CD4-positive, alpha-beta T cell treated with Interleukin-15 for 1 hour (primary cell): ENCODE results near the gene CD22.
"Not testable (repeated sequence)": the region's sequence is repeated elsewhere in the genome, so short reads cannot be mapped to it uniquely, and the experiment has no call there.

Experiments
- DNase-seq: peaks from one replicate; pipeline ENCODE4 v3.0.0-alpha.2; 2020

Gene CD22

DNA sequence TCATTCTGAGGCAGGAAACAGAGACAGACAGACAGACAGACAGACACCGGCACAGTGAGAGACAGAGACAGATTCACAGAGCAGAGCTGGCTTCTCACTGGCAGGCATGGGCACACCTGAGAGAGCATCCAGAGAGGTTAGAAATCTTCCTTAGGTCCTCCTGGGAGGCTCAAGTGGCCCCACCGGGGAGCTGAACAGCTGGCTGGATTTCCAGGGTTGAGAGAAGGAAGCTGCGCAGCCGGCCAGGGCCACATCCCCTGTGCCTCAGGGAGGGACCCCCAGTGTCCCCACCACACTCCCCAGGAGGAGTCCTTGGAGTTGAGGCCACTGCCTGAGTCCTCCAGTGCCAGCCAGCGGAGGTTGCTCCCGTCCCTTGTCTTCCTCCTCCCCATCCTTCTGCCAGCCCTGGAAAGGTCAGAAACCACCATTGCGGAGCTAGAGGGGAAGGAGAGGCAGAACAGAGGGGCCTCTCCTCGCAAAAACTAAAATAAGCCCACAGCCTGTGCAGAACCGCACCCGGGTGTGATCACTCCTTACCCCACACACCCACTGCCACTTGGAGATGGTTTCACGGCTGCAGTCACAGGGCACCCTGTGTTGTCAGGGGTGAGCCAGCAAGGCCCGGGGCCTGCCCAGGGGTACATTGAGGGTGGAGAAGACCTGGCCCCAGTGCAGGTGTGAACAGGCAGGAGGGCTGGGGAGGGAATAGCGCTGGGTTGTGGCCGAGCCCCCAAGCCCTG is 33.4 kb downstream of the CD22 start:
- no peak for DNase-seq

DNA sequence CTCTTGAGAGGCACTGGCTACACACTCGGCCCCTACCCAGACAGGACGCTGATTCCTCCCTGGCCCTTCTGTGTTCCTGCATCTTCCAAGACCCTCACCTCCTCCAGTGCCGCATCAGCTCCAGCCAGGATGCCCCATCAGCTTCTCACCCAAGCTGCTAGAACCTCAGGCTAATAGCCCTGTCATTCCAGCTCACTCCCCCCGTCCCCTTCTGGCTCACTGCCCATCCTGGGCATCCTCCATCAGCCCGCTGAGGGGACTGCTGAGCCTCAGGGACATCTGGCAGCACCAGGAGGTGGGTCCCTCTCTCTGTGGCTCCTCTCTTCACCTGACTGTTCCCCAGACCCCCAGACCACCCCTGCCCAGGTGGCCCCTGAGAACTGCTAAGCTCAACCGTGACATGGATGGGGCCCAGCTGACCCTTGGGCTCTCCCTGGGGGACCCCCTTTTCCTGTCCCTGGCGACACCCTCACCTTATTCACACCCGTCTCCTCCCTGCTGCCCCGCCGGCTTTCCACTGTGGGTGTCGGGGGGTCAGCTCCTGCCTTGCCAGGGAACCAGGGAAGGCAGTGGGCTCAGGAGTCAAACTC is 34.1 kb downstream of the CD22 start:
- no peak for DNase-seq

DNA sequence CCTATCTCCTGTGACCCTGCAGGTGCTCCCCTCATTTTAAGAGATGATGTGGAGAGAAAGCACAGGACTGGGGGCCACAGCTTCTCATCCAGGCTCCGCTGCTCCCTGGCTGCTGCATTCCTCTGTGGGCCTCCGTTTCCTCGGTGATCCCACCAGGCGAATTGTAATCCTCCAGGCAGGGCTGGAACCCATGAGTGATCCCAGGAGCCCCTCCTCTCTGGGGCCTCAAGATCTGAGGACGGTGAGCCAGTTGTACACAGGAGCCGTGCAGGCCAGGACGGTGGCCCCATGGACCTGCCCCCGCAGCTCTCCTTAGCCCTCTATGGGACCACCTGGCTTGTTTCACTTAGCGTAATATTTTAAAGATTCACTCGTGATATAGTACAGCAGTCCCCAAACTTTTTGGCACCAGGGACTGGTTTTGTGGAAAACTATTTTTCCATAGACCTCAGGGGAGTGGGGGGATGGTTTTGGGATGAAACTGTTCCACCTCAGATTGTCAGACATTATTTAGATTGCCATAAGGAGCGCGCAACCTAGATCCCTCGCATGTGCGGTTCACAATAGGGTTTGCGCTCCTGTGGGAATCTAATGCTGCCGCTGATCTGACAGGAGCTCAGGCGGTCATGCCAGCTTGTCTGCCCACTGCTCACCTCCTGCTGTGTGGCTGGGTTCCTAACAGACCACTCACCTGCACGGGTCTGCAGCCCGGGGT is 34.9 kb downstream of the CD22 start:
- DNase-seq: no peak

DNA sequence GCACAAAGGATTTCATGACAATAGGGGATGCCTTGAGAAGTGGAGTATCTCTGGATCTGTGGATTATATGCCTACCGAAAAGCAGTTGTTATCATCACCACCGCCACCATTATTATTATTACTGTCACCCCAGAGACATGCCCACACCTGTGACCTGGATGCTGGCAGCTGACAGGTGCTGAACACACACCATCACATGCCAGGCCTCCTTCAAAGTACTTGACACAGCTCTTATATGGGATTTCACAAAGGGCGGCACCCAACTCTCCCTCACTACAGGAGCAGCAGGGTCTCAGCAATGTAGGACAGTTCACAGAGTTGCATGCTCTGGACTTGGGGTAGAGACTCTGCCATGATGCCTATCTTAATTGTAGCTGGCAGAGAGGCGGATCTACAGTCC is 36.3 kb downstream of the CD22 start:
- DNase-seq: no peak

DNA sequence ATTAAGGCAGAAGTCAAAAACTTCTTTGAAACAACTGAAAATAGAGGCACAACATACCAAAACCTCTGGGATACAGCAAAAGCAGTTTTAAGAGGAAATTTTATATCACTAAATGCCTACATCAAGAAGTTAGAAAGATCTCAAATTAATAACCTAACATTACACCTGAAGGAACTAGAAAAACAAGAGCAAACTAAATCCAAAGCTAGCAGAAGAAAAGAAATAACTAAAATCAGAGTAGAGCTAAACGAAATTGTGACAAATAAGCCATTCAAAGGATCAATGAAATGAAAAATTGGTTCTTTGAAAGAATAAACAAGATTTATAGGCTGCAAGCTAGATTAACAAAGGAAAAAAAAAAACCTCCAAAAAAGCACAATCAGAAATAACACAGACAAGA is 39.4 kb downstream of the CD22 start:
- DNase-seq: no peak

DNA sequence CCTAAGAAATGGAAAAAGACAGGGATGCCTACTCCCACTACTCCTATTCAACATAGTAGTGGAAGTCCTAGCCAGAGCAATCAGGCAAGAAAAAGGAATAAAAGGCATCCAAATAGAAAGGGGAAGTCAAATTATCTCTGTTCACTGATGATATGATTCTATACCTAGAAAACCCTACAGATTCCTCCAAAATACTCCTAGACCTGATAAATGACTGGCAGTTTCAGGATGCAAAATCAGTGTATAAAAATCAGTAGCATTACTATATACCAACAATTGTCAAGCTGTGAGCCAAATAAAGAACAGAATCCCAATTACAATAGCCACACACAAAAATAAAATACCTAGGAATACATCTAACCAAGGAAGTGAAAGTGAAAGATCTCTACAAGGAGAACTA is 40.5 kb downstream of the CD22 start:
- DNase-seq: no peak

DNA sequence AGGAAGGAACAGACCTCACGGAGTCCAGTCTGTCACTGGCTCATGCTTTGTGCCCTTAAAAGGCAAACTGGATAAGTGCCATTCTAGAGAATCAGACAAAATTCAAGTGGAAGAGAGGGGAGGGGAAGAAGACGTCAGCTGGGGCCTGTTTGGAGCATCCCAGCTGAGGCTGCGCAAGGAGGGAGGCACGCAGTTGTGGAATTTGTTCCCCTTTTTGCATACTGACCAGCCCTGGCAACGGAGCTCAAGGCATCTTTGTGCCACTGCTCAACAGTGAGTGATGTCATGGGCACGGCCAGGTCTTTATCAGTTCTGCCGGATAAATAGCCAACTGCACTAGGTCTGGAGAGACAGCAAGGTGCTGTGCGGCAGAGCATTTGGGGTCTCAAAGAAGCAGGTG is 41.7 kb downstream of the CD22 start, which contains the start of gene GPR42:
Gene GPR42 (plus strand): TSS at position 347 of the 400 bp plus-strand sequence. CDS start 292 bp downstream, outside the sequence.
- DNase-seq: no peak

DNA sequence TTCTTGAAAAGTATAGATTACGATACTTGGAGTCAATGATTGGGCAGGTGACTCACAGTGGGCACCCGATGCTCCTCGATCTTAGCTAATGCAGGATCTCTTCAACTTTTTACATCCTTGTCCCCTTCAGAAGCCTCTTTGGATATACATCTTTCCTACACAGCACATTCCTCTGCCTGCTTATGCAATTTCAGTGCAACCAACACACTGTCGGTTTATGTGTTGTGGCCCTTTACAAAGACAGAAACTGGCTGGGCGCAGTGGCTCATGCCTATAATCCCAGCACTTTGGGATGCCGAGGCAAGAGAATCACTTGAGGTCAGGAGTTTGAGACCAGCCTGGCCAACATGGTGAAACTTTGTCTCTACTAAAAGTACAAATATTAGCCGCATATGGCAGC is 44.5 kb downstream of the CD22 start:
- no peak for DNase-seq

DNA sequence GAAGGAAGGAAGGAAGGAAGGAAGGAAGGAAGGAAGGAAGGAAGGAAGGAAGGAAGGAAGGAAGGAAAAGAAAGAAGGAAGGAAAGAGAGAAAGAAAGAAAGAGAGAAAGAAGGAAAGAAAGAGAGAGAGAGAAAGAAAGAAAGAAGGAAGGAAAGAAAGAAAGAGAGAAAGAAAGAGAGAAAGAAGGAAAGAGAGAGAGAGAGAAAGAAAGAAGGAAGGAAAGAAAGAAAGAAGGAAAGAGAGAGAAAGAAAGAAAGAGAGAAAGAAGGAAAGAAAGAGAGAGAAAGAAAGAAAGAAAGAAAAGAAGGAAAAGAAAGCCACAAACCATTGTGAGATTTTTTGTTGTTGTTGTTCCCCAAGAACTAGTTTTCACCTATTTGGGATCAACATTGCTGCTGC is 45.0 kb downstream of the CD22 start:
- not testable (repeated sequence) for DNase-seq

DNA sequence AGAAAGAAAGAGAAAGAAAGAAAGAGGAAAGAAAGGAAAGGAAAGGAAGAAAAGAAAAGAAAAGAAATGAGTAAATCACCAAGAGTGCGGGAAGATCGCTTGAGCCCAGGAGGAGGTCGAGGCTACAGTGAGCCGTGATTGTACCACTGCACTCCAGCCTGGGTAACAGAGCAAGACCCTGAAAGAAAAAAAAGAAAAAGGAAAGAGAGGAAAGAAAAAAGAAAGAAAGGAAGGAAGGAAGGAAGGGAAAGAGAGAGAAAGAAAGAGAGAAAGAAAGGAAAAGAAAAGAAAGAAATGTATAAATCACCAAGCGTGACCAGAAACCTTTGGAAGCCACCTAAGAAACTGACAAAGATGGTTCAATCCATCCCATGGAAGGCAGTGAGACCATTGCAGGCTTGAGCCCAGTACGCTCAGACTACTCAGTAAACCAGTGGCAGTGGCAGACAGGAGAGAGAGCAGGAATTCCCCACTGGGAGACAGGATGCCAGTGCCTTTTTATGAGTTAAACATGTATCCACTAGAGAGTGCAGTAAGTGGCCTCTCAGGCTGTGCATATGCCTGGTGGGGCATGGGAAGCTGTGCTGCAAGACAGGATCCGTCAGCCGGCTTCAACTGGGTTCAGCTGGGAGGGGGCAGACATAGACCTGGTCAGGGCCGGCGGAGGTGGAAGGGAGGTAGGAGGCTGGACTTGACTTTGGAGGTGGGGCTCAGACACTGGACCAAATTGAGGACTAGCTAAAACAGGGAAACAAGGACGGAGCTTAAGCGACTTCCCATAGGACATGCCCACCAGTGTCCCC is 46.7 kb downstream of the CD22 start:
- no peak for DNase-seq

DNA sequence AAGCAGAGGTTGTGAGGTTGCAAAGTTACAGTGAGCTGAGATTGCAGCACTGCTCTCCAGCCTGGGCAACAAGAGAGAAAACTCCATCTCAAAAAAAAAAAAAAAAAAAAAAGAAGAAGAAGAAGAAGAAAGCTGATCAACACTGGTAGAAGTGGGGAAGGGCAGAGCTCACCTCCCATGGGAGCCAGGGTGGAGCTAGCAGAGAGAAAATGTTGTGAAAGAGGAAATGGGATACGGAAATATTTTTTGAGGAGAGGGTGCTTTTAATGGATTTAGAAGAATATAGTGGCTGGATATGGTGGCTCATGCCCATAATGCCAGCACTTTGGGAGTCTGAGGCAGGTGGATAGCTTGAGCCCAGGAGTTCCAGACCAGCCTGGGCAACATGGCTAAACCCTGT is 48.7 kb downstream of the CD22 start:
- no peak for DNase-seq

DNA sequence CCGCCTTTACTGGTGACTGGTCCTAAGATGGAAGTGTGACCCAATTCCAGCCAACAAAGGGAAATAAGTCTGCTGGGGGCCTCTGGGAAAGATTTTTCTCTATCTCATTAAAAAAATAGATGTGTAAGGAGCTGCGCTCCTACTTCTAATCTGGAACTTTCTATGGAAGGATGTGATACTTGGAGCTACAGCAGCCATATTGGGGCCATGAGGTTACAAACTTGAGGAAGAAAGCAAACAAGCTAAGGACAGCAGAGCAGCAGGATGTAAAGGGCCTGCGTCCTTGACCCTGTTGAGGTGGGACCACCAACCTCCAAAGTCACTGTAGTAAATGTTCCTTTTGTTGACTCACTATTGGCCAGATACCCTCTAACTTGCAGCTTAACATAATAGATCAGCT is 49.4 kb downstream of the CD22 start:
- no peak for DNase-seq

DNA sequence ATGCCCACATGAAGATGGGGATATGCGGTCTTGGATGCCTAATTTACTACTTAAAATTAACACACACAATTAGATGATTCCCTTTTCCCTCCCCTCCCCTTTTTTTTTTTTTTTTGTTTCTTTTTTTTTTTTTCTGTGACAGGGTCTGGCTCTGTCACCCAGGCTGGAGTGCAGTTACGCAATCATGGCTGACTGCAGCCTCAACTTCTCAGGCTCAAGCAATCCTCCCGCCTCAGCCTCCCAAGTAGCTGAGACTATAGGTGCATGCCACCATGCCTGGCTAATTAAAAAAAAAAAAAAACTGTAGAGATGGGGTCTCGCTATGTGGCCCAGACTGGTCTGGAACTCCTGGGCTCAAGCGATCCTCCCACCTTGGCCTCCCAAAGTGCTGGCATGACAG is 50.6 kb downstream of the CD22 start:
- not testable (repeated sequence) for DNase-seq

DNA sequence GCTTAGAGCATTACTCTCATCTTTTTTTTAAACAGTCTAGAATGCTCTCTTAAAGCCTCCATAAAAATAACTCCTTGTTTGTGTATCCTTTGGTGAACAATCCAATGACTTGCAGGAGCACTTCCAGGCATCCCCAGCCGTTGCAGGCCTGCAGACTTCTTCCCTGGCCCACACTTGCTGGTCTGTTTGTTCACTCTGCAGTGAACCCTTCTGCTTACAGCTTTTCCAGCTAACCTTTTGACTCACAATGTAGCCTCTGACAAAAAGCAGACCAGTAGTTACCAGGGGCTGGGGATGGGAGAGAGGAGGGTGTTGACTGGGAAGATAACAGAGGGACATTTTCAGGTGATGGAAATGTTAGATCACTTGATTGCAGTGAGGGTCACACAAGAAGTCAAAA is 51.0 kb downstream of the CD22 start:
- no peak for DNase-seq

DNA sequence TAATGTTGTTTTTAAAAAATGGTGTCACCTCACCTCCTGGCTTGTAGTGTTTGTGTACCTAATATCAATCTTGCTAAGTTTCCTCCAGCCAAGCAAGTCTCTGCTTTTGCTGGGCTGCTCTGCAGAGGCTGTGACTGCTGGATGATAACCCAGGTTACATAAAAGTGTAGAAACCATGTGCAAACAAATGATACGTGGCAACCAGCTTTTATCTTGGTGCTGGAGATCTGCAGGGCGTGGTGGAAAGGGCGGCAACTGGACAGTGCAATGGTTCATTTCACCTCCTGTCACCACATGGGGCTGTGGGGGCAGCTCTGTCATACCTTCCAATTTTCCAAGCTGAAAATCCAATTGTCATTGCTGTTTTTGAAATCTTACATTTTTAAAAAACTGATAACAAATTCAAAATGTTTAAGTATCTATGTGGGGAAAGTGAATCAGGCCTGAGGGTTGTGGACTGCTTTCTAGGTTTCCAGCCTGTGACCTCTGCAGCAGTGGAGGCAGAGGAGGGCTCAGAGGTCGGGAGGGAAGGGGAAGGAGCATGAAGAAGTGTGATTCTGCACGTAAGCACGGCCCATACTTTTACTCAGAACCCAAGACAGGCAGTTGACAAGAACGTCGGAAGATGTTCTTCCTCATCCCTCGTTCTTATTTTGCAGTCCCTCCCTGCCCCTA is 51.6 kb downstream of the CD22 start:
- DNase-seq: no peak

DNA sequence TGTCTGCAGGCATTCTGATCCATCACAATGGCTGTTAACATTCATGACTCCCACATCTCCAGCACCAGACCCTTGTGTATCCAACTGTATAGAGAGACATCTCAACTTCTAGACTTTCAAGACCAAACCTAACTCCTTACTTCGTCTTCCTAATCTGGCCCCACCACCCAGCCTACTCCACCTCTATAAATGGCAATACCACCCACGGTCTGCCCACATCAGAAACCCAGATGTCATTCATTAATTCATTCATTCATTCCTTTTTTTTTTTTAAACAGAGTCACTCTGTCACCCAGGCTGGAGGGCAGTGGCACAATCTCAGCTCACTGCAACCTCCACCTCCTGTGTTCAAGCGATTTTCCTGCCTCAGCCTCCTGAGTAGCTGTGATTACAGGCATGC is 52.3 kb downstream of the CD22 start:
- no peak for DNase-seq

DNA sequence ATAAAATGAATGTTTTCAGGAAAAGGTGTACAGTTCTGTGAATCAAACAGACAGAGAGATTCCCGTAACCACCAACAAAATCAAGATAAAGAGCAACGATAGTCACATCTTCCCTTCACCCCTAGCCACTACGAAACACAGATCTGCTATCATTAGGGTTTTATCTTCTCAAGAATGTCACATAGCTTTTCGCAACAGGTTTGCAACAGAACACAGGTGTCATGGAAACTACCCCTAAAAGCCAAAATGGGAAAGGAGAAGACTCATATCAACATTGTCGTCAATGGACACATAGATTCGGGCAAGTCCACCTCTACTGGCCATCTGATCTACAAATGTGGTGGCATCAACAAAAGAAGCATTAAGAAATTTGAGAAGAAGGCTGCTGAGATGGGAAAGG is 52.9 kb downstream of the CD22 start:
- DNase-seq: no peak

DNA sequence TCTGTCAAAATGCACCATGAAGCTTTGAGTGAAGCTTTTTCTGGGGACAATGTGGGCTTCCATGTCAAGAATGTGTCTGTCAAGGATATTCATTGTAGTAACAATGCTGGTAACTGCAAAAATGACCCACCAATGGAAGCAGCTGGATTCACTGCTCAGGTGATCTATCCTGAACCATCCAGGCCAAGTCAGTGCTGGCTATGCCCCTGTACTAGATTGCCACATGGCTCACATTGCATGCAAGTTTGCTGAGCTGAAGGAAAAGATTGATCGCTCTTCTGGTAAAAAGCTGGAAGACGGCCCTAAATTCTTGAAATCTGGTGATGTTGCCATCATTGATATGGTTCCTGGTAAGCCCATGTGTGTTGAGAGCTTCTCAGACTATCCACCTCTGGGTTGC is 54.5 kb downstream of the CD22 start:
- DNase-seq: no peak

DNA sequence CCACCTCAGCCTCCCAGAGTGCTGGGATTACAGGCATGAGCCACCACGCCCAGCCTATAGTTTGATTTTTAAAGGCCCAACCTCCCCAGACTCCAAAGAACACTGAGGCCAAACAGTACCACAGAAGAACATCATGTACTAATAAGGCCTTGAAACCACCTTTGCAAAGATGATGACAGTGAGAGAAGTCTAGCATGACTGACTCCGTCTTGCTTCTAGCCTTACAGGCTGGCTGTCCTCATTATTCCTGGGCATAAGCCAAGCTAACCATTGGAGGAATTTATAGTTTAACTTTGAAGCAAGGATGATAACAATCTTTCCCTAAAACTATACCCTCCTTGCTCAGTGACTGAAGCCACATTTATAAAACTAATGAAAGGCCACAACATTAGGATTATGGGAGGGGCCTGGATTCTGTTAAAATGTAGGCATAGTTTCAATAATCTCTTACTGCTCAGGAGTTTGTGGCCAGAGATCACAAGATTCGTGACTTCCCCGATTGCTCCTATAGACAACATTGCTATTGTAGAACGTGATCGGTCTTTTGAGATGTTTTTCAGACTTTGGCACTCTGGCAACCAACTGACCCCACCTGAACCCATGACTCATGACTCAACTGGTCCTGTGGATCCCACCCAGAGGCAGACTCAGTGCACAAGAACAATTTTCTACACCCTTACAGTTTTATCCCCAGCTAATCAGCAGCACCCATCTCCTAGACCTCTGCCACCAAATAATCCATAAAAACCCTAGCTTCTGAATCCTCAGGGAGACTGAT is 59.5 kb downstream of the CD22 start:
- no peak for DNase-seq

DNA sequence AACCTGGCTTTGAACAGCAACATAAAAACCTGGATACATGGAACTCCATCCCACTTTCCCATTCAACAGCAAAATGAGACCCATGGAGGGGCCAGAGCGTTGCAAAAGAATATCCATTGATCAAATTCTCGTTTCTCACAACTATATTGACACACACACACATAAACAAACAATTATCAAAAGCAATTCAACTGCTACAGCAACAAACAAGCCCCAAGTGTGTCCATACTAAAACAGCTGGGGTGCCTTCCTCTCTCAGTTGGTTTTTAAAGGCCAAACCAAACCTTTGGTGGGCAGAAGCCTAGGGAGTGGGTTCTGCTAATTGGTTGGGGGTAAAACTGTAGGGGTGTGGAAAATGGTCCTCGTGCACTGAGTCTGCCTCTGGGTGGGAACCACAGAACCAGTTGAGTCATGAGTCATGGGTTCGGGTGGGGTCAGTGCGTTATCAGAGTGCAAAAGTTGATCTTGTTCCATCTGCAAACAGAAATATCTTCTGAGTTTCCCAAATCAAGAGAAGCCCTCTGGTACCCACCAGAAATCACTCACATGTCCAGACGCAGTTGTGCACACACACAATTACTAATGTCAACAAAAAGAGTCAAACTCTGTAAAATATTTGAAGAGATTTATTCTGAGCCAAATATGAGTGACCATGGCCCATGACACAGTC is 60.3 kb downstream of the CD22 start:
- DNase-seq: no peak
